ENCODE data around the gene PLAAT3. TPM values are rescaled to one million over a fixed set of nuclear protein-coding genes. Genes with fewer than 3 reads are reported as not detected.
"Not testable (repeated sequence)": the region's sequence is repeated elsewhere in the genome, so short reads cannot be mapped to it uniquely, and the experiment has no call there.

PLAAT3 gene
- total RNA-seq, 1 donor from 2014 or later, result 91.8 TPM

GRCh38 chr11:63537293-63538101, 76.7 kb downstream of the PLAAT3 start:
- DNase-seq (ENCODE audit: low spot score), result peak; percentile 50

- peak; percentile 39 for DNase-seq (ENCODE audit: low spot score)
Measured at GRCh38 chr11:63536669-63537292, 77.5 kb downstream of the PLAAT3 start, which contains the start of gene PLAAT4. Gene PLAAT4, plus strand, starts transcription at chr11:63536808. Its CDS starts 61 bp downstream, at chr11:63536869.

- DNase-seq (ENCODE audit: low spot score), result no peak
Measured at GRCh38 chr11:63535734-63536133, 78.5 kb downstream of the PLAAT3 start.

- DNase-seq (ENCODE audit: low spot score), result no peak
Measured at GRCh38 chr11:63534895-63535461, 79.3 kb downstream of the PLAAT3 start.

GRCh38 chr11:63534076-63534475, 80.2 kb downstream of the PLAAT3 start:
- no peak for DNase-seq (ENCODE audit: low spot score)

- DNase-seq (ENCODE audit: low spot score), result no peak
Measured at GRCh38 chr11:63532799-63533475, 81.3 kb downstream of the PLAAT3 start.

GRCh38 chr11:63532117-63532516, 82.1 kb downstream of the PLAAT3 start:
- DNase-seq (ENCODE audit: low spot score), result no peak

GRCh38 chr11:63531074-63531792, 83.0 kb downstream of the PLAAT3 start:
- peak; percentile 51 for DNase-seq (ENCODE audit: low spot score)

GRCh38 chr11:63530021-63530420, 84.2 kb downstream of the PLAAT3 start:
- no peak for DNase-seq (ENCODE audit: low spot score)

- not testable (repeated sequence) for DNase-seq (ENCODE audit: low spot score)
Measured at GRCh38 chr11:63529373-63529772, 84.9 kb downstream of the PLAAT3 start.

- DNase-seq (ENCODE audit: low spot score), result not testable (repeated sequence)
Measured at GRCh38 chr11:63528729-63529278, 85.4 kb downstream of the PLAAT3 start.

GRCh38 chr11:63528156-63528555, 86.1 kb downstream of the PLAAT3 start:
- not testable (repeated sequence) for DNase-seq (ENCODE audit: low spot score)

- DNase-seq (ENCODE audit: low spot score), result no peak
Measured at GRCh38 chr11:63527667-63528066, 86.6 kb downstream of the PLAAT3 start.

Other genes with a start within 250 kb of the PLAAT3 start
- 0.72 TPM for gene SLC22A9, start 244.6 kb downstream of the PLAAT3 start, total RNA-seq
- gene PLAAT5, start 123.3 kb downstream of the PLAAT3 start, total RNA-seq, result 1.7 TPM
- 0.26 TPM for gene LGALS12, start 108.3 kb downstream of the PLAAT3 start, total RNA-seq
- gene PLAAT4, start 77.6 kb downstream of the PLAAT3 start, total RNA-seq, result 87.0 TPM
- 2.1 TPM for gene PLAAT2, start 51.1 kb downstream of the PLAAT3 start, total RNA-seq
- gene ATL3, start 56.9 kb upstream of the PLAAT3 start, total RNA-seq, result 59.4 TPM
- gene RTN3, start 67.1 kb upstream of the PLAAT3 start, total RNA-seq, result 107 TPM
- 30.7 TPM for gene ZFTA, start 154.3 kb upstream of the PLAAT3 start, total RNA-seq
- gene SPINDOC, start 199.0 kb upstream of the PLAAT3 start, total RNA-seq, result 19.6 TPM
- 65.0 TPM for gene MARK2, start 224.7 kb upstream of the PLAAT3 start, total RNA-seq

Measured in mucosa of gallbladder (tissue), 1 donor.